Adrenal gland (tissue), 12 donors: ENCODE measurements around the gene AKT3. TPM values are rescaled to one million over a fixed set of nuclear protein-coding genes. Genes with fewer than 3 reads are reported as not detected.

ENCODE experiments used
- DNase-seq, 7 donors: peaks; one replicate each; pipeline ENCODE4 v3.0.0-alpha.2; 2019 to 2020
- H3K27ac ChIP-seq, 5 donors: fragments of 200-600 bp; sonication (generic) in 4 of 5; 1 replicate in 3 of 5; 2 replicates in 2 of 5; pipeline versions ENCODE4 v1.5.1 to v1.8.0; 2016 to 2020; ENCODE audit warnings: mild to moderate bottlenecking in 1 of 5
- H3K27me3 ChIP-seq: fragments of 200-600 bp; 2 replicates; pipeline ENCODE4 v1.8.0; 2021
- H3K36me3 ChIP-seq, 2 donors: fragments of 200-600 bp; replicated peaks in 1 of 2; 1 replicate in 1 of 2; 2 replicates in 1 of 2; pipeline versions ENCODE4 v1.5.1 to v1.8.0; 2018 to 2022
- H3K4me1 ChIP-seq, 2 donors: fragments of 200-600 bp; replicated peaks in 1 of 2; 1 replicate in 1 of 2; 2 replicates in 1 of 2; pipeline versions ENCODE4 v1.5.1 to v1.8.0; 2018 to 2021
- H3K4me3 ChIP-seq, 4 donors: fragments of 200-600 bp; sonication (generic) in 3 of 4; one replicate each; pipeline ENCODE4 v1.5.1; 2016 to 2018
- H3K9me3 ChIP-seq, 3 donors: fragments of 200-600 bp; sonication (generic) in 1 of 3; replicated peaks in 1 of 3; 1 replicate in 2 of 3; 2 replicates in 1 of 3; pipeline versions ENCODE4 v1.5.1 to v1.8.0; 2016 to 2021
- POLR2A ChIP-seq, 2 donors: fragments of 450-650 bp; IDR thresholded peaks; one replicate each; pipeline ENCODE4 v1.6.1; 2017; ENCODE audit warnings: antibody characterized with exemption in 2 of 2, mild to moderate bottlenecking in 2 of 2, moderate library complexity in 1 of 2
- WGBS, 4 donors: extraction: QIAGEN DNeasy Blood & Tissue Kit in 2 of 4; methylation state at CpG; one replicate each; pipeline versions ENCODE4 v1.1.5 to v1.1.7; 2013 to 2017; 5-methylcytosine and 5-hydroxymethylcytosine counted together
- intact Hi-C, 2 donors: fragments of 100-400 bp; cut with DNase I; formaldehyde crosslinking; loops; one replicate each; pipeline versions ENCODE4 v1.14.1 to v1.15.0; 2022 to 2023
- polyA plus RNA-seq, 3 donors: library from polyadenylated mRNA; stranded (reverse); fragments of 200-250 nt in 2 of 3; fragments of 350-450 nt in 1 of 3; fragmentation: Illumina TruSeq in 1 of 3; extraction: RNeasy Lipid Tissue Mini Kit (QIAGEN cat#74804) in 1 of 3; gene quantifications; one replicate each; pipeline ENCODE4 v1.2.3, GENCODE V29; 2013 to 2014
- total RNA-seq, 9 donors: library from RNA; depleted of rRNA in 4 of 9; stranded (reverse); fragments of >200 nt in 4 of 9; fragments of 120-200 nt in 1 of 9; fragmentation: NEBNext Ultra II Directional in 1 of 9; extraction: Animal tissue kit (Norgen Biotek cat#: 25700) in 1 of 9; gene quantifications; one replicate each; pipeline versions ENCODE4 v1.1.0 to v1.2.4, GENCODE V29; 2013 to 2023
- TF ChIP-seq, protein P1 (sequence below), 6 experiments: fragments of 450-650 bp in 4 of 6; fragments of 200-600 bp in 2 of 6; sonication (generic) in 1 of 6; IDR thresholded peaks; 1 replicate in 5 of 6; 2 replicates in 1 of 6; pipeline versions ENCODE4 v1.5.1 to v1.8.0; 2016 to 2021; ENCODE audit warnings: antibody characterized with exemption in 6 of 6, mild to moderate bottlenecking in 2 of 6, moderate library complexity in 1 of 6
- donor health status: healthy with polysubstance abuse.
- donor health status: Bipolar disorder and iron deficiency.
- donor health status: DM: yes; HTN: yes; CAD: no.
- donor health status: DM: no; HTN: no; CAD: no.
- donor health status: DM: no; HTN: no; CAD: no.
- donor health status: DM: yes; HTN: yes; CAD: no.

The AKT3 gene
- total and polyA plus RNA-seq, 12 donors, result 11.4 to 82.3 (median 32.4) TPM

DNA sequence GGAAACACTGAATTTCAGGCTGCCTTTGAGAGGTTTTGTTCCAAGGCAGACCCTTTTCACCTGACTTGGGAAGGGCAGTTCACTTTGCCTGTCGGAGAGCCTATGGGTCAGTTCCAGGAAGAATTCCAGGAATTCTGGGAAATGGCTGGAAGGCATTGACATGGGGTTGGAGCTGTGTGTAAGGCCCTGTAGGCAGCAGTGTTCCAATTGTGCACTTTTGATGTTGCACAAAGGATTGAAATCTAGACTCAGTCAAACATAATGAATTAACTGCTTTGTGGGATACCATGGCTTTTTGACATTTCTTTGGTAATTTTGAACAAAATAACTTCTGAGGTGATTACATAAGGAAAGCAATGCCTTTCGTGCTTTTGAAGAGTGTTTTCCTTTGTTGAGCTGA is 409.6 kb downstream of the AKT3 start:
- no peaks in the 10 kb centered on the region for H3K36me3 ChIP-seq
- no peaks in the 10 kb centered on the region for H3K4me1 ChIP-seq
- WGBS, 4 donors, result 76 to 89% (median 84%) methylated on average over 2 of the region's 2 CpGs
- no peak overlapping the region for H3K27ac ChIP-seq
- no peak for TF ChIP-seq POLR2A (IDR thresholded peaks at IDR 0.05)
- TF ChIP-seq, protein P1, sequence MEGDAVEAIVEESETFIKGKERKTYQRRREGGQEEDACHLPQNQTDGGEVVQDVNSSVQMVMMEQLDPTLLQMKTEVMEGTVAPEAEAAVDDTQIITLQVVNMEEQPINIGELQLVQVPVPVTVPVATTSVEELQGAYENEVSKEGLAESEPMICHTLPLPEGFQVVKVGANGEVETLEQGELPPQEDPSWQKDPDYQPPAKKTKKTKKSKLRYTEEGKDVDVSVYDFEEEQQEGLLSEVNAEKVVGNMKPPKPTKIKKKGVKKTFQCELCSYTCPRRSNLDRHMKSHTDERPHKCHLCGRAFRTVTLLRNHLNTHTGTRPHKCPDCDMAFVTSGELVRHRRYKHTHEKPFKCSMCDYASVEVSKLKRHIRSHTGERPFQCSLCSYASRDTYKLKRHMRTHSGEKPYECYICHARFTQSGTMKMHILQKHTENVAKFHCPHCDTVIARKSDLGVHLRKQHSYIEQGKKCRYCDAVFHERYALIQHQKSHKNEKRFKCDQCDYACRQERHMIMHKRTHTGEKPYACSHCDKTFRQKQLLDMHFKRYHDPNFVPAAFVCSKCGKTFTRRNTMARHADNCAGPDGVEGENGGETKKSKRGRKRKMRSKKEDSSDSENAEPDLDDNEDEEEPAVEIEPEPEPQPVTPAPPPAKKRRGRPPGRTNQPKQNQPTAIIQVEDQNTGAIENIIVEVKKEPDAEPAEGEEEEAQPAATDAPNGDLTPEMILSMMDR (IDR thresholded peaks at IDR 0.05), result no peak
- no peak for DNase-seq
- no peak overlapping the region for H3K4me3 ChIP-seq
- H3K9me3 ChIP-seq, result no peaks in the 10 kb centered on the region
- no peaks in the 10 kb centered on the region for H3K27me3 ChIP-seq
- intact Hi-C loops, result no loop called here

DNA sequence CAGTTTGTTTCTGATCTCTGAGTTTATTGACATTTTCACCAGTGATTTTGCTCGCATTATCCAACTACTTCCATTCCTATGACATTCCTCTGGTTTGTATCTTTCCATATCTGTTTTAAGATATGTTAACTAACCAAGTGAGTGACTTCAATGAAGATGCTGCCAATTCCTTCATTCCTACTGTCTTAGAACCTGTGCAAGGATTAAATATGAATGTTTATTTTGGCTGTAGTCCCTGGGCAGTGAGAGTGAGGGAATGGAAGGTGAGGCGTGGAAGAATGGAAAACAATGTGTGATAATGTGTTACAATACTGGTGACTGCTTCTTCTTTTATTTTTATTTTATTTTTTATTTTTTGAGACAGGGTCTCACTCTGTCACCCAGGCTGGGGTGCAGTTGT is 411.2 kb downstream of the AKT3 start:
- TF ChIP-seq, protein P1 (IDR thresholded peaks at IDR 0.05), result no peak
- TF ChIP-seq POLR2A (IDR thresholded peaks at IDR 0.05), result no peak
- no peaks in the 10 kb centered on the region for H3K36me3 ChIP-seq
- DNase-seq, result no peak
- no peak overlapping the region for H3K4me3 ChIP-seq
- no peaks in the 10 kb centered on the region for H3K4me1 ChIP-seq
- WGBS, 4 donors, result 92 to 93% (median 93%) methylated on average over 2 of the region's 2 CpGs
- H3K9me3 ChIP-seq, result no peaks in the 10 kb centered on the region
- H3K27me3 ChIP-seq, result no peaks in the 10 kb centered on the region
- intact Hi-C loops, result no loop called here
- H3K27ac ChIP-seq, result no peak overlapping the region

Other genes starting within 250 kb of the AKT3 start
- gene ZBTB18, start 201.0 kb upstream of the AKT3 start, total RNA-seq, result 10 to 100 TPM in 4 of 9 donors, 1 to 10 TPM in 5; 6.8 to 15.1 (median 9.6) TPM
- 1 to 10 TPM; 4.8 to 8.4 (median 6.1) TPM for gene ZBTB18, start 201.0 kb upstream of the AKT3 start, polyA plus RNA-seq